ENCODE measurements around the gene TM9SF1. TPM values are rescaled to one million over a fixed set of nuclear protein-coding genes. Genes with fewer than 3 reads are reported as not detected.
"Not testable (repeated sequence)": the region's sequence is repeated elsewhere in the genome, so short reads cannot be mapped to it uniquely, and the experiment has no call there.

Gene TM9SF1
- polyA plus RNA-seq, 1 donor, result 18.8 TPM

- DNase-seq (ENCODE audit: low read depth), result no peak
These were observed 29.4 kb upstream of the TM9SF1 start for GRCh38 chr14:24224618-24225071.

DNA sequence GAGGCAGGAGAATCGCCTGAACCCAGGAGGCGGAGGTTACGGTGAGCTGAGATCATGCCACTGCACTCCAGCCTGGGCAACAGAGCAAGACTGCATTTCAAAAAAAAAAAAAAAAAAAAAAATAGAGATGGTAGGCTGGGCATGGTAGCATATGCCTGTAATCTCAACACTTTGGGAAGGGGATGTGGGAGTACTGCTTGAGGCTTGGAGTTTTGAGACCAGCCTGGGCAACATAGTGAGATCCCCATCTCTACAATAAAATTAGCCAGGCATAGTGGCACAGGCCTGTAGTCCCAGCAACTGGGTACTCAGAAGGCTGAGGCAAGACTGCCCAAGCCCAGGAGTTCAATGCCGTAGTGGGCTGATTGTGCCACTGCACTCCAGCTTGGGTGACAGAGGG is 27.7 kb upstream of the TM9SF1 start:
- not testable (repeated sequence) for DNase-seq (ENCODE audit: low read depth)

- DNase-seq (ENCODE audit: low read depth), result no peak
These were observed 24.3 kb upstream of the TM9SF1 start for GRCh38 chr14:24219521-24219920.

- no peak for DNase-seq (ENCODE audit: low read depth)
These were observed 23.8 kb upstream of the TM9SF1 start for GRCh38 chr14:24219080-24219479.

DNA sequence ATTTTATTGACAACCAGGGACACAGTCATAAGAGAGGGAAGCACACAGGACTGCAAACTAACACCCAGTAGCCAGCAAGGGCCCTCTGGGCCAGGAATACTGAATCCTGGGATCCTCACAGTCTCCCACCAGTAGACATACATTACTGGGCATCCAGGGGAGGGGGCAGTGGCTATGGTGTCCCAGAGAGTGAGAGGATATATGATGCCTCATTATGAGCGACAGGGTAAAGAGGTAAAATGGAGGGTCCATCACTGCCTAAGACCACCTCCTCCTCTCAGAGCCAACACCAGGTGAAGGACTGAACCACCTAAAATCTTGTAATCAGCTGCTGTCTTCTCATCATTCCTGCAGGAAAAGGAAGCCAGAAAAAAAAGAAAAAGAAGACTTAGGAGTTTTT is 21.6 kb upstream of the TM9SF1 start:
- DNase-seq (ENCODE audit: low read depth), result not testable (repeated sequence)

GRCh38 chr14:24216345-24216699 is 21.1 kb upstream of the TM9SF1 start:
- DNase-seq (ENCODE audit: low read depth), result no peak

- DNase-seq (ENCODE audit: low read depth), result peak; percentile 74
These were observed 20.5 kb upstream of the TM9SF1 start, which contains the start of gene MDP1 for GRCh38 chr14:24215495-24216344. MDP1 (minus strand) TSS chr14:24216066; CDS start chr14:24215955, 111 bp downstream.

DNA sequence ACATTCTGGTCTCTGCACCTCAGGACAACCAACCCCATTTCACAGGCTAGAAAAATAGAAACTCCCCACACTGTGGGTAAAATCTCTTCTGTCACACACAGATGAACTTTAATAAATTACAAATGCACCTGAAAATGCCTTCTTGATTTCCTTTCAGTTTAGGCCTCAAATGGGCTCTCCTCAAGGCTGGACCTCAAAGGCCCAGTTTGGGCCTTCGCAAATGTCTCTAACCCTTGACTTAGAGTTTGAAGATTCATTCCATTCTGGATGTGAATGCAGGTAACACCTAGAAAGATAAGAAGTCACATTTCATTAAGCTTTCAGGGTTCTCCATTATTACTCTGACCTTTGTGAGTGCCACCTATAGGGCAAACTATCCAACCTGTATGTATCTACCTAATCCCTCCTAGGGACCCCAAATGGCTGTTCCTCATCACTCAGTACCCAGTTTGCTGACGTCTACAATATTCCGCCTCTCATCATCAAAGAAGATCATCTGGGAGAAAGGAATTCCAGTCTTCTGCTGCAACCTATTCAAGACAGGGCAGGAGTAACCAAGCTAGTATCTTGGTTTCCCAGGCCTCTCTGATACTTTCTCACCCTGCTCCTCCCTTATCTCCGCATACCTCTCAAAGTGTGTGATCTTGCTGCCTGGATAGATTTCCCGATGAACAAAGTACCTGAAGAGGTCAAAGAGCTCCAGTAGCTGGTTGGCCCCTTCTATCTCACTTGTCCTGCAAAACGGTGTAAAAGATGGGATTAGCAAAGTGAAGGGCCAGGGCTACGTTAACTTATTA is 18.8 kb upstream of the TM9SF1 start:
- DNase-seq (ENCODE audit: low read depth), result no peak

- DNase-seq (ENCODE audit: low read depth), result peak; percentile 89
These were observed 18.0 kb upstream of the TM9SF1 start, which contains the start of gene CHMP4A for GRCh38 chr14:24212924-24213865. CHMP4A (minus strand) TSS chr14:24213488; CDS start chr14:24213439, 49 bp downstream.

DNA sequence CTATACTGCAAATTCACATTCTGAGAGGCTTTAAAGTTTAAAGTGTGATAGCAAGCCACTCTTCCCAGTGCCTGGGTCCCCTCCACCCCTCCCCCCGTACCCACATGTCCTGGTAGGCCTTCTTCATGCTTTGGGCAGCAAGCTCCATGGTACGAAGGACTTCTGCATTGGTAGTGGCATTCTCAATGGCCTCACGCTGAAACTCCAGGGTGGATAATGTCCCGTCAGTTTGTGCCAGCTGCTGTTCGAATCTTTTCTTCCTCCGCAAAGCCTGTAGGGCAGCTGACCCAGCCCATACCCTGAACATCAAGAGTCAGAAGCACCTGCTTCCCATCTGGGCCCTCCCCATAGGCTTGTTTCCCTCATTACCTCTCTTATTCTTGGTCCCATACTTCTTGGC is 16.1 kb upstream of the TM9SF1 start:
- no peak for DNase-seq (ENCODE audit: low read depth)

GRCh38 chr14:24207625-24208024 is 12.4 kb upstream of the TM9SF1 start:
- no peak for DNase-seq (ENCODE audit: low read depth)

- no peak for DNase-seq (ENCODE audit: low read depth)
These were observed 11.9 kb upstream of the TM9SF1 start for GRCh38 chr14:24207104-24207551.

DNA sequence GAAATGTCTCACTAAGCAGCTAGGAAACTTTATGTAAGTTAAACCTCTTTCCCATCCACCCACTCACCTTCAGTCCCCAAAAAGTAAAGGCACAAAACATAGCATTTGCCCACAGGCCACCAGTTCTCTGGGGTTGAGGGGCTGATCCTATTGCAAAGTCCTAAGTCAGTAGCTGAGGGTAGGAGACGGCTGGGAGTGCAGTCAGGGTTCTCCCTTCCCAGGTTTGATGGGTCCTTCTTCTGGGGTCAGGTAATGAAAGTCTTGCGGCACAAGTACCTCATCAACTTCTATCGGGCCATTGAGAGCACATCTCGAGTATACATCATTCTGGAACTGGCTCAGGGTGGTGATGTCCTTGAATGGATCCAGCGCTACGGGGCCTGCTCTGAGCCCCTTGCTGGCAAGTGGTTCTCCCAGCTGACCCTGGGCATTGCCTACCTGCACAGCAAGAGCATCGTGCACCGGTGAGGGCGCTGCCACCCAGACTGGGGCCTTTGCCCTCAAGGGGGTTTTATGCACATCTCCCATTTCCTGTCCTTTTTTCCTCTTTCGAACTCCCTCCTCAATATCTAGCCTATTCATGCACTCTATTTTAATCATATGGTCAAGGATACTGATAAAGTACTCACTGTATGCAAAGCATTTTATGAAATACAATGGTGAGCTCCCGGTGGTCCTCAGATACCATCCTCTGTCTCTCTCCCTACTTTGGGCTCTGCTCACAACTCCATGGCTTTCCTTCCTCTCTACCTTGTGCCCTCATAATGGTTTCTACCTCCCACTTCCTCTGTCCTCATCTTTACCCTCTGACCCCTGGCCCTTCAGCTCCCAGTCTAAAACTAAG is 11.2 kb upstream of the TM9SF1 start:
- no peak for DNase-seq (ENCODE audit: low read depth)

DNA sequence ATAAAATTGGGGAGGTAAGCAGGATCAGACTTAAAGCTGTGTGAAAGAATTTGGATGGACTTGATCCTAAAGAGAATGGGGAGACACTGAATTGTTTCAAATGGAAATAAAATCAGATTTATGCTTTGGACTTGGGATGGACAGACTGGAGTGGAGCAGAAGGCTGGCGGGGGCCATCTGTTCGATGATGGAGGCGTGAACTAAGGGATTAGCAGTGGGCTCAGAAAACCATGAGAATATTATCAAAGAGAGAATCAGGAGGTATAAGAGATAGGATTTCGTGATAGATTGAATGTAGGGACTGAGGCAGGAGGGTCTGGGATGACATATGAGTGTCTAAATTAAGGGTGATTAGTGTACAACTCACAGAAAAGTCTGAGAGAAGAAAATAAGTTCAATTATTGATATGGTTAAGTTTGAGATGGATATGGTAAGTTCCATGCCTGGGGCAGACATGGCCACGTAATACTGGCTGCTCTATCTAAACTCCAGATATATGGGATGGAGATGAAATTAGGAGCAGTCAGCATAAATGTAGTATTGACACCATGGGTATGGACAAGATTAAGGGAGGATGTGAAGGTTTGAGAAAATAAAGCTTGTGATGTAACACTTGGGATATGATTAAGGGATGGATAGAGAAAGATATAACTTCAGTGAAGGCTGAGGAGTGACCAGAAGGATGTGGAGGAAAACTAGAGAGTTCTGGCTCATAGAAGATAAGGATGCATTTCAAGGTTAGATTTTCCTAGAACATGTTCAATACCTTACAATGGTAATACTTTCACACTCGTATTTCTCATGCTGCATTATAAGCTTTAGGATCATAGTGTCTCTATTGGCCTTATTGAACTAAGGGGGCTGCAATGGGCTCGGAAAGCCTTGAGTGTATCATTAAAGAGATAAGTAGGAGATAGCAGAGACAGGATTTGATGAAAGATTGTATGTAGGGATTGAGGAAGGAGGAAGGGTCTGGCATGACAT is 9.2 kb upstream of the TM9SF1 start:
- no peak for DNase-seq (ENCODE audit: low read depth)

- not testable (repeated sequence) for DNase-seq (ENCODE audit: low read depth)
These were observed 8.1 kb upstream of the TM9SF1 start for GRCh38 chr14:24203249-24203886.

DNA sequence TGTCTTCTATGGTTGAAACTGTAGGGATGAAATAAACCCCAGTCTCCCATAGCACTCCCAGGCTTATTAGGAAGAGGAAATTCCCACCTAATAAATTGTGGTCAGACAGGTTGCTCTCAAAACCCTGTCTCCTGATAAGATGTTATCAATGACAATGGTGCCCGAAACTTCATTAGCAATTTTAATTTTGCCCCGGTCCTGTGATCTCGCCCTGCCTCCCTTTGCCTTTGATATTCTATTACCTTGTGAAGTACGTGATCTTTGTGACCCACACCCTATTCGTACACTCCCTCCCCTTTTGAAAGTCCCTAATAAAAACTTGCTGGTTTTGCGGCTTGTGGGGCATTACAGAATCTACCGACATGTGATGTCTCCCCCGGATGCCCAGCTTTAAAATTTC is 7.3 kb upstream of the TM9SF1 start:
- not testable (repeated sequence) for DNase-seq (ENCODE audit: low read depth)

DNA sequence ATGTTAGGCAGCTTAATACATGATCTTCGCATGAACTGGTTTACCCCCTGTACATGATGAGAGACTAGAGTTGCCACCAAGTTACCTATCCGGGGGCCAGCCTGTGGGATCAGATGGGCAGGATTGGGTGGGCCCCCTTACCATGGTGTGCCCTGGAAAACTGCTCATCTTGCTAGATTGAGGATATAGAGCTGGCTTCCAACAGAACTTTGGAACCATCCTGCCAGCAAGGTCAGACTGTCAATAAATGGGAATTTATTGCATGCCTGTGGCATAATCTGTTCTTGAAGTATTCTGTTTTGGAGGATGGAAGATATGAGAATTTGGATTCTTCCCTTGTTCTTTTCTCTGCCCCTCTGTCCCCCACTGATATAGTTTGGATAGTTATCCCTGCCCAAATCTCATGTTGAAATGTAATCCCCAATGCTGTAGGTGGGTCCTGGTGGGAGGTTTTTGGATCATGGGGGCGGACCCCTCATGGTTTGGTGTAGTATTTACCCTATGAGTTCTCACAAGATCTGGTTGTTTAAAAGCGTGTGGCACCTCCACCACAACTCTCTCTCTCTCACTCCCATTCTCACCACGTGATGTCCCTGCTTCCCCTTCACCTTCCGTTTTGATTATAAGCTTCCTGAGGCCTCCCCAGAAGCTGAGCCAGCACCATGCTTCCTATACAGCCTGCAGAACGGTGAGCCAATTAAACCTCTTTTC is 3.7 kb upstream of the TM9SF1 start:
- no peak for DNase-seq (ENCODE audit: low read depth)

DNA sequence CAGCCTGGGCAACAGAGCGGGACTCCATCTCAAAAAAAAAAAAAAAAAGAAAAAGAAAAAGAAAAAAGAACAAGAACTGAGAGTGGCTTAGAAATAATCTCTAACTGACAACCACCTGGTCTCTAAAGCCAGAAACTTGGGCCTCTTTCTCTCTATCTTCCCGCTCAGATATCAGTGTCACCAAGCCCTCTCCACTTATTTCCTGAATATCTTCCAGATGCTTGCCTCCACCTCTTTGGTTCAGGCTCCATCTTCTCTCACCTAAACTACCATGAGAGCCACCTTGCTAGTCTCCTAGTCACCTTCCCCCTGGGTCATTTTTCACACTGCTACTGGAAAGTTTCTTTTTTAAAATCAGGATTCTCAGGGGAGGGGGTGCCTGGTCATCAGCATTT is 1.8 kb upstream of the TM9SF1 start:
- no peak for DNase-seq (ENCODE audit: low read depth)

All from forelimb muscle (tissue), 1 donor.